GM19372 (cell line): ENCODE data around the gene GNAT3.

ENCODE experiments used
- ATAC-seq: cut with Tn5 transposase; IDR thresholded peaks from one replicate; pipeline ENCODE4 v1.9.1; 2021; ENCODE audit warnings: mild to moderate bottlenecking, low read depth, moderate library complexity; ENCODE audit not compliant: unreplicated experiment

Gene GNAT3

GRCh38 chr7:80467069-80467468 is 44.8 kb downstream of the GNAT3 start:
- ATAC-seq, result no peak

- no peak for ATAC-seq
Measured at GRCh38 chr7:80466636-80467035, 45.2 kb downstream of the GNAT3 start.

- ATAC-seq, result no peak
Measured at GRCh38 chr7:80464211-80464610, 47.7 kb downstream of the GNAT3 start.

GRCh38 chr7:80463272-80463920 is 48.5 kb downstream of the GNAT3 start:
- ATAC-seq, result no peak

GRCh38 chr7:80460857-80461256 is 51.0 kb downstream of the GNAT3 start:
- ATAC-seq, result no peak

- no peak for ATAC-seq
Measured at GRCh38 chr7:80459776-80460510, 51.9 kb downstream of the GNAT3 start.

GRCh38 chr7:80458822-80459725 is 52.8 kb downstream of the GNAT3 start:
- ATAC-seq, result no peak

- no peak for ATAC-seq
Measured at GRCh38 chr7:80453699-80454340, 58.0 kb downstream of the GNAT3 start.

- ATAC-seq, result no peak
Measured at GRCh38 chr7:80450621-80451308, 61.1 kb downstream of the GNAT3 start.

GRCh38 chr7:80449836-80450235 is 62.0 kb downstream of the GNAT3 start:
- ATAC-seq, result no peak

GRCh38 chr7:80445351-80445750 is 66.5 kb downstream of the GNAT3 start:
- no peak for ATAC-seq

- no peak for ATAC-seq
Measured at GRCh38 chr7:80444811-80445210, 67.1 kb downstream of the GNAT3 start.

GRCh38 chr7:80443325-80443724 is 68.5 kb downstream of the GNAT3 start:
- no peak for ATAC-seq

GRCh38 chr7:80440883-80441282 is 71.0 kb downstream of the GNAT3 start:
- no peak for ATAC-seq

- no peak for ATAC-seq
Measured at GRCh38 chr7:80439894-80440821, 71.7 kb downstream of the GNAT3 start.

- no peak for ATAC-seq
Measured at GRCh38 chr7:80435521-80435920, 76.3 kb downstream of the GNAT3 start.

GRCh38 chr7:80434047-80434446 is 77.8 kb downstream of the GNAT3 start:
- no peak for ATAC-seq

GRCh38 chr7:80432166-80432565 is 79.7 kb downstream of the GNAT3 start:
- no peak for ATAC-seq

GRCh38 chr7:80429181-80429580 is 82.7 kb downstream of the GNAT3 start:
- no peak for ATAC-seq
